SK-N-SH treated with all-trans-retinoic acid at 6 μM for 48 hours (cell line): ENCODE measurements around the gene AOX1.

ENCODE experiments used
- GLIS3 ChIP-seq: fragments of 250-450 bp; sonication (Bioruptor Pico); IDR thresholded peaks from 2 replicates; pipeline ENCODE4 v1.5.0; 2020; ENCODE audit warnings: mild to moderate bottlenecking, moderate library complexity
- ISL1 ChIP-seq: fragments of 250-450 bp; sonication (Bioruptor Pico); IDR thresholded peaks from 2 replicates; pipeline ENCODE4 v2.1.2; 2022; ENCODE audit warnings: mild to moderate bottlenecking, moderate library complexity
- PPARA ChIP-seq: fragments of 250-450 bp; sonication (Bioruptor Pico); IDR thresholded peaks from 2 replicates; pipeline ENCODE4 v1.5.0; 2020; ENCODE audit warnings: mild to moderate bottlenecking, borderline replicate concordance
- RARB ChIP-seq: fragments of 250-450 bp; sonication (Bioruptor Pico); IDR thresholded peaks from 2 replicates; pipeline ENCODE4 v1.8.0; 2021; ENCODE audit warnings: mild to moderate bottlenecking, moderate library complexity
- ZFP3 ChIP-seq: fragments of 250-450 bp; sonication (Bioruptor Pico); IDR thresholded peaks from 2 replicates; pipeline ENCODE4 v1.5.0; 2020; ENCODE audit warnings: mild to moderate bottlenecking, moderate library complexity
- ZNF565 ChIP-seq: fragments of 450-650 bp; formaldehyde crosslinking; conservative IDR thresholded peaks from 2 replicates; pipeline ENCODE4 v1.5.0; 2020; ENCODE audit warnings: low read depth, mild to moderate bottlenecking, moderate library complexity
- ZNF70 ChIP-seq: fragments of 450-650 bp; formaldehyde crosslinking; IDR thresholded peaks from 2 replicates; pipeline ENCODE4 v1.5.0; 2020; ENCODE audit warnings: mild to moderate bottlenecking, moderate library complexity
- TF ChIP-seq, protein P1 (sequence below): fragments of 250-450 bp; sonication (Bioruptor Pico); IDR thresholded peaks from 2 replicates; pipeline ENCODE4 v1.8.0; 2021; ENCODE audit warnings: low read depth, mild to moderate bottlenecking, moderate library complexity, borderline replicate concordance
- TF ChIP-seq, protein P2 (sequence below): fragments of 250-450 bp; sonication (Bioruptor Pico); IDR thresholded peaks from 2 replicates; pipeline ENCODE4 v1.8.0; 2020; ENCODE audit warnings: mild to moderate bottlenecking, moderate library complexity, borderline replicate concordance
- TF ChIP-seq, protein P3 (sequence below): fragments of 250-450 bp; sonication (Bioruptor Pico); IDR thresholded peaks from 2 replicates; pipeline ENCODE4 v1.5.1; 2020; ENCODE audit warnings: low read depth, mild to moderate bottlenecking, moderate library complexity

DNA sequence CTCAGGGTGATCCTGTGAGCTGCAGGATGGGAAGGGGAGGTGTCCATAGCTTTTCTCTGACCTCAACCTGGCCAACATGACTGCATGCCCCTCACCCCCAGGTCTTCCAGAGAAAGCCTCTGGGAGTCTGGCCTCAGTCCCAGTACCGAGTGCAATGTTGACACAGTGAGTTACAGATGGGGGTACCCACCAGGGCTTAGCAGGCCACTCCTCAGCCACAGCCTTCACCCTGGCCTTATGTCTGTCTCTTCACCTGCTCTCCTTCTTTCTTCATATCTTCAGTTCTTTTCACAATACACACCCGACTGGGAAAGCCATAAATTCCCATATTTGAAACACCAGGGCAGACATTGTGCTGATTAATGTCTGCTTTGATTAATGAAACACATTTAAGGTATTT lies 33.5 kb downstream of the AOX1 start:
- TF ChIP-seq ZFP3 (CRISPR knock-in tag) (no peak), RARB (no peak), ZNF565 (no peak), PPARA (CRISPR knock-in tag) (no peak), GLIS3 (CRISPR knock-in tag) (no peak), ISL1 (CRISPR knock-in tag) (no peak), ZNF70 (CRISPR knock-in tag) (no peak)
- TF ChIP-seq, protein P1, sequence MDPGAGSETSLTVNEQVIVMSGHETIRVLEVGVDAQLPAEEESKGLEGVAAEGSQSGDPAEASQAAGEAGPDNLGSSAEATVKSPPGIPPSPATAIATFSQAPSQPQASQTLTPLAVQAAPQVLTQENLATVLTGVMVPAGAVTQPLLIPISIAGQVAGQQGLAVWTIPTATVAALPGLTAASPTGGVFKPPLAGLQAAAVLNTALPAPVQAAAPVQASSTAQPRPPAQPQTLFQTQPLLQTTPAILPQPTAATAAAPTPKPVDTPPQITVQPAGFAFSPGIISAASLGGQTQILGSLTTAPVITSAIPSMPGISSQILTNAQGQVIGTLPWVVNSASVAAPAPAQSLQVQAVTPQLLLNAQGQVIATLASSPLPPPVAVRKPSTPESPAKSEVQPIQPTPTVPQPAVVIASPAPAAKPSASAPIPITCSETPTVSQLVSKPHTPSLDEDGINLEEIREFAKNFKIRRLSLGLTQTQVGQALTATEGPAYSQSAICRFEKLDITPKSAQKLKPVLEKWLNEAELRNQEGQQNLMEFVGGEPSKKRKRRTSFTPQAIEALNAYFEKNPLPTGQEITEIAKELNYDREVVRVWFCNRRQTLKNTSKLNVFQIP (CRISPR knock-in tag), result no peak
- TF ChIP-seq, protein P2, sequence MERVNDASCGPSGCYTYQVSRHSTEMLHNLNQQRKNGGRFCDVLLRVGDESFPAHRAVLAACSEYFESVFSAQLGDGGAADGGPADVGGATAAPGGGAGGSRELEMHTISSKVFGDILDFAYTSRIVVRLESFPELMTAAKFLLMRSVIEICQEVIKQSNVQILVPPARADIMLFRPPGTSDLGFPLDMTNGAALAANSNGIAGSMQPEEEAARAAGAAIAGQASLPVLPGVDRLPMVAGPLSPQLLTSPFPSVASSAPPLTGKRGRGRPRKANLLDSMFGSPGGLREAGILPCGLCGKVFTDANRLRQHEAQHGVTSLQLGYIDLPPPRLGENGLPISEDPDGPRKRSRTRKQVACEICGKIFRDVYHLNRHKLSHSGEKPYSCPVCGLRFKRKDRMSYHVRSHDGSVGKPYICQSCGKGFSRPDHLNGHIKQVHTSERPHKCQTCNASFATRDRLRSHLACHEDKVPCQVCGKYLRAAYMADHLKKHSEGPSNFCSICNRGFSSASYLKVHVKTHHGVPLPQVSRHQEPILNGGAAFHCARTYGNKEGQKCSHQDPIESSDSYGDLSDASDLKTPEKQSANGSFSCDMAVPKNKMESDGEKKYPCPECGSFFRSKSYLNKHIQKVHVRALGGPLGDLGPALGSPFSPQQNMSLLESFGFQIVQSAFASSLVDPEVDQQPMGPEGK, result no peak
- TF ChIP-seq, protein P3, sequence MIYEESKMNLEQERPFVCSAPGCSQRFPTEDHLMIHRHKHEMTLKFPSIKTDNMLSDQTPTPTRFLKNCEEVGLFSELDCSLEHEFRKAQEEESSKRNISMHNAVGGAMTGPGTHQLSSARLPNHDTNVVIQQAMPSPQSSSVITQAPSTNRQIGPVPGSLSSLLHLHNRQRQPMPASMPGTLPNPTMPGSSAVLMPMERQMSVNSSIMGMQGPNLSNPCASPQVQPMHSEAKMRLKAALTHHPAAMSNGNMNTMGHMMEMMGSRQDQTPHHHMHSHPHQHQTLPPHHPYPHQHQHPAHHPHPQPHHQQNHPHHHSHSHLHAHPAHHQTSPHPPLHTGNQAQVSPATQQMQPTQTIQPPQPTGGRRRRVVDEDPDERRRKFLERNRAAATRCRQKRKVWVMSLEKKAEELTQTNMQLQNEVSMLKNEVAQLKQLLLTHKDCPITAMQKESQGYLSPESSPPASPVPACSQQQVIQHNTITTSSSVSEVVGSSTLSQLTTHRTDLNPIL (CRISPR knock-in tag), result no peak
